GM18519 (cell line): ENCODE results near the gene PTTG2.
"Not testable (repeated sequence)": the region's sequence is repeated elsewhere in the genome, so short reads cannot be mapped to it uniquely, and the experiment has no call there.

Experiments used
- ATAC-seq: cut with Tn5 transposase; IDR thresholded peaks from one replicate; pipeline ENCODE4 v1.9.1; 2021; ENCODE audit warnings: mild to moderate bottlenecking, moderate library complexity; ENCODE audit not compliant: unreplicated experiment, low FRiP score

Gene PTTG2

DNA sequence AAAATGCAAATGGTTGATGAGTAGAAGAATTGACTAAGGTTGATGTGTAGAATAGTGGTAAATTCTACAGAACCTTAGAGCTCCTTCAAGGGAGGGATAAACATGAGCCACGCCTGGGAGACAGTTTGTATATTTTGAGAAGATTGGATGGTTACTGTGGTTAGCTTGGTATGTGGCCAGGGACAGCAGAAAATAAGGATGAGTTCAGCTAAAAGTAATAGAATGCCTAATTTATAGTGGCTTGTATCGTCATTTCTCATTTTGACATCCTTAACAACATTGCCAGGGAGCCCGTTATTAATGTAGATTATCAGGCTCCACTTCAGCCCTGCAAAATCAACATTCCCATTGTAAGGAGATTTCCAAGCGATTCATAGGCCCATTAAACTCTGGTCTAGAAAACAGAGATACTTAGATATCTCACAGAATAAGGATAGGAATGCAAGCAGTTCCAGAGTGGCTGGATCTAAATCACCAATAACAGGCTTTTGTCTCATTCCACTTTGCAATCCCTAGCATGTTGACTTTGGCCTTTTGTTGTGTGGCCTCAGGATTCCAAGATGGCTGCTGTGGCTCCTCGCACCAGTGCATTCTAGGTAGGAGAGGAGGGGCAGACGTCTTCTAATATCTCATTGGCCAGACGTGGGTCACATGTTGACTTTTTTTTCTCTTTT, 6.4 kb upstream of the PTTG2 start:
- ATAC-seq: no peak

DNA sequence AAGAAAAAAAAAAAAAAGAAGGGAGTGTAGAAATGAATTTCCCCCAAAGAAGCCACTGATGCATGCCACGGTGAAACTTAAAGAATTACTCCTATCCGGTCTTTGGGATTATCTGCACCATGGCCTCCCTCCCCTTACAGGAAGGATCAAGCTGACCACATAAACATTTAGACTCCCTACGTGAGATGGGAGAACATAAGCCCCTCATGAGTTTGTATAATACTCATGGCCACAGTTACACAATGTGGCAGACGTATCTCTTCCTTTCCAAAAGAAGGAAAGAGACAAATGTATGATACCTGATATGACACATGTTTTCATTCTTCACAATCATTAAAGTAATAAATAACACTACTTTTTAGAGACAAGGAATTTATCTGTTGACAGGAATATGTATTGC, 3.3 kb upstream of the PTTG2 start:
- no peak for ATAC-seq

DNA sequence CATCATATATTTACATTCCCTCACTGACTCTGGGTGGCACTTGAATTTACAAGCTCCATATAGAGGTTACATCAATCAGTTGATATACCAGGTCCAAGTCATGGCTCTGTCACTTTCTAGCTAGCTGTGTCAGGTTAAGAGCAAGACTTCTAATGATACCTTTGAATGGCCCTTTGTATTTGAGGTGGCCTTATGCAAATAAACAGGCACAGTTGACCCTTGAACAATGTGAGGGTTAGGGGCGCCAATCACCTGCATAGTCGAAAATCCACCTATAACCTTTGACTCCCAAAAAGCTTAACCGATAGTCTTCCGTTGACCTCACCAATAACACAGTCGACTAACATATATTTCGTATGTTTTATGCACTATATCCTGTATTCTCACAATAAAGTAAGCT, 1.3 kb upstream of the PTTG2 start:
- no peak for ATAC-seq

DNA sequence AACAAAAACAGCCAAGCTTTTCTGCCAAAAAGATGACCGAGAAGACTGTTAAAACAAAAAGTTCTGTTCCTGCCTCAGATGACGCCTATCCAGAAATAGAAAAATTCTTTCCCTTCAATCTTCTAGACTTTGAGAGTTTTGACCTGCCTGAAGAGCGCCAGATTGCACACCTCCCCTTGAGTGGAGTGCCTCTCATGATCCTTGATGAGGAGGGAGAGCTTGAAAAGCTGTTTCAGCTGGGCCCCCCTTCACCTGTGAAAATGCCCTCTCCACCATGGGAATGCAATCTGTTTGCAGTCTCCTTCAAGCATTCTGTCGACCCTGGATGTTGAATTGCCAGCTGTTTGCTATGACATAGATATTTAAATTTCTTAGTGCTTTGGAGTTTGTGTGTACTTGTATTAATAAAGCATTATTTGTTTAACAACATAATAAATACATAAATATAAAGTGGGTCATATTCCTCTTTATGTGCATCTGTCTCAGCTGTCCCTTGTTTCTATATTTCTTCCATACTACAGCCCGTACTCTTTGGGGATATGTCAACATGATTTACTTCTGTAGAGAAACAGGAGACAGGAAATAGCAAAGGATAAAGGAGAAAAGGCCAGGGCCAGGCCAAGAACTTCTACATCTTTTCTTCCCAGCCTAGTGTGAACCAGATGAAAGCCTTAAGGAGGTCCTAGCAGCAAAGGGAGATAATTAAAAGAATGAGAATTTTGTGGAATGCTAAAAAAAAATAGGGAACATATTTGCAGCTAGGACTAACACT, 667 bp downstream of the PTTG2 start:
- ATAC-seq: no peak

DNA sequence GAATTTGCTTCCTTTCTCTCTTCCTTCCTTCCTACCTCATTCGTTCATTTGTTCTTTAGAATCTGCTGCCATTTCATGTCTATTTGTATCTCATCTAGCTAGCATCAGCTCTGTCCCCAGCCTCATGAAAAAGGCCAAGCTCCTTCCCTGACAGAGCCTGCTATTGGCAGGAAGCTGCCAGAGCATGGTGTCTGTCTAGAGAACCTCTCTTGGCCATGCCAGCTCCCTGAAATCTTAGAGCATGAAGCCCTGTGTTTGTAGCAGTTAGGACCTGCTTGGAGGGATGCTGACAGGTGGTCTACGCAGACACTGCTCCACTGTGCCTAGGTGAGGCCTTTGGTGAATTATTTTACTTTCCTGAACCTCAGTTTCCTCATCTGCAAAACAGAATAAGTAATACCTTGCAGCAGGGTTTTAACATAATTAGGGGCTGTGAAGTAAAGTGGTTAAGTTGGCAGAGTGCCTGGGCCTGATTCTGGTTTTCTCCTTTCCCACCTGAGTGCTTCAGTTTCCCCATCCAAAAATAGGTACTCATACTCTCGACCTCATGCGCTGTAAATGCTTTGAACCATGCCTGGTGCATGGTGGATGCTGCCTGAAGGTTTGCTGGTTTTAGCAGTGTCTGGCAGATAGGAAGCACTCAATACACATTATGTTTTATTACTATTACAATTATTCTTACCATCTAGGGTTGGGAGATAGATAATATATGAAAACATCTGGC, 4.7 kb downstream of the PTTG2 start:
- ATAC-seq: peak; percentile 58

DNA sequence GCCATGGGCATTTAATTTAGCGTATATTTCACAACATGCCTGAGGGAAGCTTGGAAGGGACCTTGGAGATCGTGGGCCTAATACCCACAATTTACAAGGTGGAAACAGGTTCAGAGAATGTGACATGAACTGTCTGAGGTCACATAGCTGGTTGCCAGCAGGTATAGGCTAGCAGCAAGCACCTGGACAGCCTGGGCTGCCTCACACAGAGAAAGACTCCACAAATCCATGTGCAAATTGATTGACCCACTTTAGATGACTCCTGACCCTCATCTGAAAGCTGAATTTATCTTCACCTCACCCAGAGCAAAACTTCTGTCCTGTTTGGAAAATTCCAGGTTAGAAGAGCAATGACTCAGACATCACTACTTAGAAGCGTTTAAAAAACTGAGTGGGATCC, 5.8 kb downstream of the PTTG2 start:
- ATAC-seq: no peak

DNA sequence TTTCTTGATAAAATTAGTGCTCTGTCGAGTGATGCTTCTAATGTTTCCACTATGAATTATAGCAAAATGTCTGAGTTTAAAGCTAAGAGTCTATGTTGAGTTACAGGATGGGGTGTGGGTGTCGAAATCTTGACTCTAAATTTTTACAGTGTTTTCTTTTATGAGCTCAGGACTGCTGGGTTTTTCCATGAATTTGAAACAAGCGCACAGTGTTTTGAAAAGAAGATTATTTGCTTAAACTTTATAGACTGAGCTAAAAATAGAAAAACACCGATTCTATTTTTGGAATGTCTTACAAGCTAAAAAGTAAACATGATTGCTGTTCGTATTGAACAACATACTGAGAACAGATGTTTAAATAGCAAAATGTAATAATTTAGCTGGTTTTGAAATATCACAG, 7.5 kb downstream of the PTTG2 start:
- no peak for ATAC-seq

DNA sequence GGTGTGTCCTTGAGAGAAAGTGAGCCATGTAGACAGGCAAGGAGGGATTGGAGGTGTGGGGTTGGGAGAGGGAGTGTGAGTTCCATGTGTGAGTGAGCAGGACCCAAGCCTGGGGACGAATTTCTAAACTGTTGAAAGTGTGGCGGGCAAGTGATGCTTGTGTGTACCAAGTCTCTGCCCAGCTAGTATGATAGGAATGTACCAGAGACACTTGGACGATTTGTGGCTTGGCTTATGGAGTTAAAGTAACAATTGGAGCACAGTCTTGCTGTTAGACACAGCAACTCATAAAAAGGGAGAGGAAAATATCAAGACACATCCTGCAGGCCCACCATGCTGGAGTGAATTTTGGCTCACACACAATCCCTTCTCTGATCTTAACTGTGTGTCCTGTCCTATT, 8.5 kb downstream of the PTTG2 start:
- no peak for ATAC-seq

DNA sequence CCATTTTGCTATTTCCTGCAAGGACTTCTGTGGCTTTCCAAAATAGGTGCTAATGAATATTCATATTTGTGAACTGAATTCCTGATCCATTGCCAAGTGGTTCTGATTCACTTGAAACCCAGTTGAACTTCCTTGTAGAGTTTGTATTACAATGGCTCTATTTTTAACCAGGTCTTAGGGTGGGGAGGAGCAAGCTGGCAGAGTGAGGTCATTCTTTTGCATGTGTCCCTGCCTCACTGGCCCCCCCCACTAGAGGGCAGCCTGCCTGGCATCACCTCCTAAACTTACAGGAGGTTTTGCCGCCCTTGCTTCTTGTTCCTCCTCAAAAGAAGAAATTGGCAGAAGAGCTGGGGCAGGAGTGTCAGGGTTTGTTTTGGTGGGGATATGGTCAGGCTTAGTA, 10.5 kb downstream of the PTTG2 start:
- ATAC-seq: no peak

DNA sequence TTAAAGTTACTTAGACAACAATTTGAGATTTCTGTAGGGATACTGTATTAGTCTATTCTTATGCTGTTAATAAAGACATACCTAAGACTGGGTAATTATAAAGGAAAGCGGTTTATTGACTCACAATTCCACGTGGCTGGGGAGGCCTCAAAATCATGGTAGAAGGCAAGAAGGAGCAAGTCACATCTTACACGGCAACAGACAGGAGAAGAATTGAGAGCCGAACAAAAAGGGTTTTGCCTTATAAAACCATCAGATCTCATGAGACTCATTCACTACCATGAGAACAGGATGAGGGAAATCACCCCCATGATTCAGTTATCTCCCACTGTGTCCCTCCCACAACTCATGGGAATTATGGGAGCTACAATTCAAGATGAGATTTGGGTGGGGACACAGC, 11.0 kb downstream of the PTTG2 start:
- ATAC-seq: no peak

DNA sequence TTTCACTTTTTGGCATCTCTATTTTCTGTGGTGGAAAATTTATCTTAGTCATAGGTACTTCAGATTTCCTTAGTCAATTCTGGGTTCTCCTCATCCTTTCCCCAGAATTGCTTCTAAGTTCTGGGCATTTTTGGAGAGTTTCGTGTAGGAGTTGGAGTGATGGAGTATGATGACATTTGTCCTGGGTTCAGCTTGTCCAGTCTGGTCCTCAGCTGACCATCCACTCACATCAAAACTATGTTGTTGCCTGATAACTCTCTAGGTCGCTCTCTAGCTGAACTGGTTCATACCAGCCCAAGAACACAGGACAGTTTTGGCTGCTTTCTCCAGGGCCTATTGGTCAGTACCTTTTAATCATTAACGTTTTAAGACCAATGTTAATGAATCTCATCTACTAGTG, 13.2 kb downstream of the PTTG2 start:
- ATAC-seq: no peak

DNA sequence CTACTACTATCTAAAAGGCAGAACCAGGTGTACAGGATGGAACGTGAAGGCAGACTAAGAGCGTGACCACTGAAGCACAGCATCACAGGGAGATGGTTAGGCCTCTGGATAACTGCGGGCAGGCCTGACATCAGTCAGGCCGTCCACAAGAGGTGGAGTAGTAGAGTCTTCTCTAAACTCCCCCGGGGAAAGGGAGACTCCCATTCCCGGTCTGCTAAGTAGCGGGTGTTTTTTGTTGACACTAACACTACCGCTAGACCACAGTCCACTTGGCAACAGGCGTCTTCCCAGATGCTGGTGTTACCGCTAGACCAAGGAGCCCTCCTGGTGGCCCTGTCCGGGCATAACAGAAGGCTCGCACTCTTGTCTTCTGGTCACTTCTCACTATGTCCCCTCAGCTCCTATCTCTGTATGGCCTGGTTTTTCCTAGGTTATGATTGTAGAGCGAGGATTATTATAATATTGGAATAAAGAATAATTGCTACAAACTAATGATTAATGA, 15.2 kb downstream of the PTTG2 start:
- not testable (repeated sequence) for ATAC-seq

DNA sequence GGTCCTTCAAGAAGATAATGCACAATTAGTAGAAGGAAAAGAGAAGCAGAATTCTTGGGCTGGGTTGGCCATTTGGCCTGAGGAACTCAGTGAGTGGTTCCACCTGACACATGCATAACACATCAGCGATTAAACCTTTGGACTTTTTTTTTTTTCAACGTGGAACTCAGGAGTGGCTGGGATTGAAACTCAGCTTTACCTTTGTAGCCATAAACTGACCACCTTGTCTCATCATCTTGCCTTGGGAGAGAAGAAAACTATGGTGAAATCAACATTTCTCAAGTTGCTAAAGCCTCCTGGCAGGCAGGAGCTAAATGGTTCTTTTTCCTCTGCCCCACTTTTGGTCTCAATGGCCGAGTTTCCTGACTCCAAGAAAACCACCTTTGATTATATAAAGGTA, 16.3 kb downstream of the PTTG2 start:
- ATAC-seq: no peak

DNA sequence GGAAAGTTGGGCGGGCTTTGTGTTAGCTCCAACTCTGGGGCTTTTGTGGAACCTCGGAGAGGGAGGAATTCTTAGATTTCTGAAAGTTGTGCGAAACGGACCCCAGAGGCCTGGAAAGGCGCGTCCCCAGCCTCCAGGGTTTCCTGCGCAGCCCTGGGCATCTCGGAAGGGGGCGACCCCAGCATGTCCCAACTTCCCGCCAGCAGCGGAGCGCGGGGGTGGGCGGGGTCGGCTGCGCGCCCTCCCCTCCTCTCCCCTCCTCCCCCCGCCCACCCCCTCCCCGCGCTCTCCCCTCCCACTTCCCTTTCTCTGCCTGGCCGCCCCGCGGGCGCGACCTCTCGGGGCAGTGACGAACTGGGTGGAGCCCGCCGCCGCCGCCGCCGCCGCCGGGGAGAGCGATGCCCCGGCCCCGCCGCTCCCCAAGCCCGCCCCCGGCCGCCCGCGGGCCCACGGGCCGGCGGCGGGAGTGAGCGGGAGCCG, 16.8 kb downstream of the PTTG2 start:
- ATAC-seq: peak; percentile 71

DNA sequence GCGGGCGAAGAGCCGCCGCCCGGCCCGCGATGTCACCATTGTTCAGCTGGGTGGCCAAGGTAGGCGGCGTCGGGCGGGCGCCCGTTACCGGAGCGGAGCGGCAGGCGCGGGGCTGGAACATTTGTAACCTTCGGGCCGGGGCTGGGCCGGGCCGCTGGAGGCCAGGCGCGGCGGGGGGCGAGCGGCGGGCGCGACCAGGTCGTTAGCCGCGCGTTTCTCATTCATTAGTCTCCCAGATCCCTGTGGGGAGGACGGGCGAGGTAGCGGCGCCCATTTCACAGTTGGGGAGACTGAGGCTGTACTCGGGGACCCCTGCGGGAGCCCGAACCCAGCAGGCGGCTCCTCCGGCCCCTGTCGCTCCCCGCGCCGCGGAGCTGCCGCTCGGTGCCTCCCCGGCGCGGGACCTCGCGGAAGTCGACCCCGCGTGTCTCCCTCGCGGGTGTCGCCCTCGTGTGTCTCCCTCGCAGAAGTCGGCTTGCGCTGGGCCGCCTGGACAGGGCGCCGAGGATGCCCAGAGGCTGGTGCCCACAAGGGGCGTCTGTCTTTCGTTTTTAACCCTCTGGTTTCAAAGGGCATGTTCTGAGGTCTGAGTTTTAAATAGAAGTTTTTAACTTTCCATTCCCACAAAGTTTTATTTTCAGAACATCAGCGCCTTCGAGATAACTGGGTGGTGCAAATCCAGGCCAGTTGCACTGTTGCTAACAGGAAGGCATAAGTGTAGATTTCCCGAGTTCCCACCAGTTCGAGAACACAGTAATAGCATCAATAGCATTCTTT, 17.5 kb downstream of the PTTG2 start:
- ATAC-seq: peak; percentile 33

DNA sequence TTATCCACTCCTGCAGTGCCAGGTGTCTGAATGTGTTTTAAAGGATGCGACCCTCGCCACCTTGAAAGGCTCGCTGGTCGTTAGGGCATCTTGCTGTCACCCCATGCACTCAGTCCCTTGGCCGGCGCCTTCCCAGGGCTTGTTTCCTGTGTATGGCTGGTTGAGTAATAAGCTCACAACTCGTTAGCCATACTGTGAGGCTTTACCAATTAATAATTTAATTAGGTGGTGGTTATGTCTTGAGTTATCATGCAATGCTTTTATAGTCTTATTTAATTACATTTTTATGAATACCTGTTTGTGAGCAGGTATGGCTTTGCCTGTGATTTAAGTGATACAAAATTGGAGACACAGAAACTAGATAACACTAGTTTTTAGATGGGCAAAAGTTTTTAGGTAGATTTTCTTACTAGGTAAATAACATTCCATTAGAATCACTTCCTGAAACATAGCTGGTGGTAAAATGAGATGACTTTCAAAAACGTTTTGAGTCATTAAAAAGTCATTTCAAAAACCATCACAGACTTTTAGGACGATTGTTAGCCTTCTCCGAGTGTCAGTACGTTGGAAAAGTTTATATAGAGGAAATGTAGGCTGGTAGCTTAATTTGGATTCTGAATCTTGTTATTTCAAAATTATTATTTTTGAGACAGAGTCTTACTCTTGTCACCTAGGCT, 18.2 kb downstream of the PTTG2 start:
- ATAC-seq: no peak

DNA sequence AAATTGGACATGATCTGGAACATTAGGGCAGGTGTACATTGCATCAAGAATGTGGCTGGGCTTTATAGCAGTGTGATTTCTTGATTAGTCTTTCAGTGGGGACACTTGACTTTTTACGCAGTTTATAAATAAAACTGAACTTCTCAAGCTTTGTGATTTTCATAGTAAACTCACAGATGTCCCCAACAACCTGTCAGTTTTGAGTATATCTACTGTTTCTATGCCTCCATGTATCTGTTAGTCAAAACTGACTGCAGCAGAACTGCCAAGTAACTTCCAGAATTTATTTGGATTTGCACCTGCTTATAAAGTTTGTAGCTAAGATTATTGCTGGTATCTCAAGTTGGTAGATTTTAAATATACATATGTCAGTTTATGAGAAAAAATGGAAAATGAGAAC, 20.0 kb downstream of the PTTG2 start:
- ATAC-seq: no peak

DNA sequence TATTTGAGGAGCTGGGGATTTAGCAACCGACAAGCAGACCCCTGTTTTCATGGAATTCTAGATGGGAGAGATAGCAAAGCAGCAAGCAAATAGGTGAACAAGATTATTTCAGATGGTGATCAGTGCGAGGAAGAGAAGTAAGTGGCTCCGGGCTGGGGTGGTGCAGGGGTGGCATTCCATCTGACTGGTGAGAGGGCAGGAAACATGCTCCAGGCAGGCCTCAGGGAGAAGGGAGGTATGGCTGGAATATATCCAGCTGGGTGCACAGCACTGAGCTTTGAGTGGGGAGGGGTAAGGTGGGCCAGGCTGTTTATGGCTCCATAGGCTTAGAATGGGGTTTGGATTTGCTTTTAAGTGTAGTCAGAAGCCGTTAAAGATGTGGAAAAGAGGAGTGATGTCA, 21.2 kb downstream of the PTTG2 start:
- no peak for ATAC-seq

DNA sequence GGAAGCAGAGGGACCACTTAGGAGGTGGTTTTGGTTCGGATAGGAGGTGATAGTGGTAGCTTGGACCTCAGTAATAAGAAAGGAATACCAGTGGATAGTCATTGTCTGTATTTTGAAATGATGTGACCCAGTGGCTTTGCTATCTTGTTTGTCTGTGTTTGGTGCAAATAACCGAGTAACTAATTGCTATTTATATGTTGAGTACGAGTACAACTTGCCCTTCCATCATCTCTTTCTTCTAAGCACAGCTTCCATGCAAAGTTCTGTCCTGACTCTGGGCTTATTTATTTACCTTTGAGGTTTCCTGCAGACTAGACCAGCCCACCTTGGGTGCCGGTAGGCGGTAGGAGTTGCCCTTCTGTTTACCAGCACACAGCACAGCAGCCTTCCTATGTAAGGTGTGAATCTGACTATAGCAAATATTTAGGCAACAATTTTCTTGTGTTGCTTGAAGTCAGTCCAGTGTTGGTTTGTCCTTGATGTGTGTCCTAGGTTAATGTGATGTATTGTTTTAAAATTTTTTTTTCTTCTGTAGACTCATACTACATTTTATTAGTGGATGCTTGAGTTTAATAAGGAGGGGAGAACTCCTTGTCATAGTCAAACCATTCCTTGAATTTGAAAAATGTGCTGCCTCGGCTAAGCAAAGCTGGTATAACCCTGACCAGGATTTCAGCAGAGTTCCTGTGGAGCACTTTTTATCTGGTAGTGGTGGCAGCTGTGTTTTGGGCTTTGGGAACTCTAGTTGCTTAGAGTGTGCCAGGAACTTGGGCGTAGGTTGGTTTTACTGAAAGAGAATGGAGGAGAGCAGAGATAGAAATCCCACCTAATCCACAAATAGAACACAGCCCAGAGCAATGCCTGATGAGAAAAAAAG, 21.9 kb downstream of the PTTG2 start:
- no peak for ATAC-seq
